ENCODE data around the gene CHST9.
A peak's percentile ranks its signal among the peaks of the same experiment; 100 is the strongest.

The CHST9 gene

GRCh38 chr18:26902291-26902690, 282.8 kb downstream of the CHST9 start:
- no peak overlapping the region for H3K27ac Mint-ChIP-seq
- no peaks in the 10 kb centered on the region for H3K36me3 Mint-ChIP-seq
- H3K4me1 Mint-ChIP-seq: no peaks in the 10 kb centered on the region
- DNase-seq (no peak), ATAC-seq (replicated peaks) (no peak)
- H3K4me3 Mint-ChIP-seq: no peak overlapping the region
- H3K27me3 Mint-ChIP-seq: peaks cover 0 to 2% of the 10 kb centered on the region in 2 donors
- peaks cover 5 to 15% of the 10 kb centered on the region in 2 donors for H3K9me3 Mint-ChIP-seq

- Mint-ChIP-seq H3K36me3 (no peaks in the 10 kb centered on the region), H3K4me1 (no peaks in the 10 kb centered on the region), H3K27ac (no peak overlapping the region), H3K4me3 (no peak overlapping the region), H3K9me3 (peaks cover 5 to 13% of the 10 kb centered on the region in 2 donors), H3K27me3 (no peaks in the 10 kb centered on the region)
- ATAC-seq (replicated peaks) (no peak), DNase-seq (no peak)
These were observed 284.1 kb downstream of the CHST9 start for GRCh38 chr18:26901020-26901419.

- no peaks in the 10 kb centered on the region for H3K36me3 Mint-ChIP-seq
- ATAC-seq (replicated peaks): no peak
- H3K4me1 Mint-ChIP-seq: no peaks in the 10 kb centered on the region
- no peak overlapping the region for H3K4me3 Mint-ChIP-seq
- H3K27me3 Mint-ChIP-seq: no peaks in the 10 kb centered on the region
- H3K27ac Mint-ChIP-seq: no peak overlapping the region
- H3K9me3 Mint-ChIP-seq: no peaks in the 10 kb centered on the region
- no peak for DNase-seq
These were observed 290.7 kb downstream of the CHST9 start for GRCh38 chr18:26894426-26894825.

GRCh38 chr18:26893996-26894395, 291.1 kb downstream of the CHST9 start:
- Mint-ChIP-seq H3K36me3 (no peaks in the 10 kb centered on the region), H3K9me3 (no peaks in the 10 kb centered on the region), H3K27me3 (no peaks in the 10 kb centered on the region), H3K4me3 (no peak overlapping the region), H3K27ac (no peak overlapping the region), H3K4me1 (no peaks in the 10 kb centered on the region)
- DNase-seq (no peak), ATAC-seq (replicated peaks) (no peak)

GRCh38 chr18:26888259-26888658, 296.8 kb downstream of the CHST9 start:
- Mint-ChIP-seq H3K36me3 (no peaks in the 10 kb centered on the region), H3K9me3 (no peaks in the 10 kb centered on the region), H3K27ac (no peak overlapping the region), H3K27me3 (no peaks in the 10 kb centered on the region), H3K4me1 (no peaks in the 10 kb centered on the region), H3K4me3 (no peak overlapping the region)
- no peak for DNase-seq
- no peak for ATAC-seq (replicated peaks)

- Mint-ChIP-seq H3K36me3 (no peaks in the 10 kb centered on the region), H3K4me1 (no peaks in the 10 kb centered on the region), H3K27ac (no peak overlapping the region), H3K9me3 (peaks cover 0 to 3% of the 10 kb centered on the region in 2 donors), H3K4me3 (no peak overlapping the region), H3K27me3 (no peaks in the 10 kb centered on the region)
- ATAC-seq (replicated peaks): no peak
- DNase-seq: no peak
These were observed 310.0 kb downstream of the CHST9 start for GRCh38 chr18:26875040-26875654.

- DNase-seq (no peak), ATAC-seq (replicated peaks) (no peak)
- Mint-ChIP-seq H3K9me3 (peaks cover 0 to 3% of the 10 kb centered on the region in 2 donors), H3K4me1 (no peaks in the 10 kb centered on the region), H3K36me3 (no peaks in the 10 kb centered on the region), H3K27ac (no peak overlapping the region), H3K4me3 (no peak overlapping the region), H3K27me3 (no peaks in the 10 kb centered on the region)
These were observed 310.8 kb downstream of the CHST9 start for GRCh38 chr18:26874283-26874682.

GRCh38 chr18:26869640-26870039, 315.5 kb downstream of the CHST9 start:
- H3K27ac Mint-ChIP-seq: no peak overlapping the region

GRCh38 chr18:26868968-26869586, 316.0 kb downstream of the CHST9 start:
- no peak for ATAC-seq (replicated peaks)
- no peak for DNase-seq
- Mint-ChIP-seq H3K27ac (no peak overlapping the region), H3K9me3 (peaks cover 0 to 1% of the 10 kb centered on the region in 2 donors), H3K4me1 (no peaks in the 10 kb centered on the region), H3K4me3 (no peak overlapping the region), H3K27me3 (peaks cover 10 to 22% of the 10 kb centered on the region in 2 donors), H3K36me3 (no peaks in the 10 kb centered on the region)

More at GRCh38 chr18:26869640-26870039, 315.5 kb downstream of the CHST9 start:
- H3K36me3 Mint-ChIP-seq: no peaks in the 10 kb centered on the region
- H3K4me3 Mint-ChIP-seq: no peak overlapping the region
- DNase-seq (no peak), ATAC-seq (replicated peaks) (peak in 1 of 2 donors; percentile 29)
- H3K9me3 Mint-ChIP-seq: peaks cover 0 to 1% of the 10 kb centered on the region in 2 donors
- peaks cover 4 to 16% of the 10 kb centered on the region in 2 donors for H3K27me3 Mint-ChIP-seq
- H3K4me1 Mint-ChIP-seq: no peaks in the 10 kb centered on the region

- DNase-seq (no peak), ATAC-seq (replicated peaks) (no peak)
- H3K4me3 Mint-ChIP-seq: no peak overlapping the region
- peaks cover 16 to 37% of the 10 kb centered on the region in 2 donors for H3K27me3 Mint-ChIP-seq
- H3K4me1 Mint-ChIP-seq: peaks cover 0 to 3% of the 10 kb centered on the region in 2 donors
- no peaks in the 10 kb centered on the region for H3K36me3 Mint-ChIP-seq
- H3K9me3 Mint-ChIP-seq: peaks cover 0 to 1% of the 10 kb centered on the region in 2 donors
- no peak overlapping the region for H3K27ac Mint-ChIP-seq
These were observed 317.6 kb downstream of the CHST9 start for GRCh38 chr18:26867471-26867870.

- H3K4me3 Mint-ChIP-seq: no peak within 1 kb of the TSS
- H3K27ac Mint-ChIP-seq: no peak within 1 kb of the TSS
- DNase-seq: no peak
- H3K27me3 Mint-ChIP-seq: peaks cover 16 to 41% of the 10 kb centered on the region in 2 donors
- peaks cover 0 to 3% of the 10 kb centered on the region in 2 donors for H3K4me1 Mint-ChIP-seq
- no peaks in the 10 kb centered on the region for H3K9me3 Mint-ChIP-seq
- H3K36me3 Mint-ChIP-seq: no peaks in the 10 kb centered on the region
- ATAC-seq (replicated peaks): no peak
These were observed 319.6 kb downstream of the CHST9 start, which contains the start of gene AQP4 for GRCh38 chr18:26865557-26865956. TSS of gene AQP4 (minus strand) at chr18:26865707. CDS start at chr18:26865689, 18 bp downstream.

- Mint-ChIP-seq H3K36me3 (no peaks in the 10 kb centered on the region), H3K4me1 (peaks cover 0 to 3% of the 10 kb centered on the region in 2 donors), H3K27ac (no peak overlapping the region), H3K4me3 (no peak overlapping the region), H3K9me3 (no peaks in the 10 kb centered on the region), H3K27me3 (peaks cover 16 to 41% of the 10 kb centered on the region in 2 donors)
- ATAC-seq (replicated peaks) (no peak), DNase-seq (no peak)
These were observed 320.4 kb downstream of the CHST9 start for GRCh38 chr18:26864658-26865057.

- ATAC-seq (replicated peaks): peak in 1 of 2 donors; percentile 31
- Mint-ChIP-seq H3K4me1 (peaks cover 0 to 3% of the 10 kb centered on the region in 2 donors), H3K9me3 (no peaks in the 10 kb centered on the region), H3K36me3 (no peaks in the 10 kb centered on the region), H3K27me3 (peaks cover 16 to 41% of the 10 kb centered on the region in 2 donors), H3K27ac (no peak overlapping the region), H3K4me3 (no peak overlapping the region)
- no peak for DNase-seq
These were observed 321.1 kb downstream of the CHST9 start for GRCh38 chr18:26863921-26864497.

- peaks cover 0 to 3% of the 10 kb centered on the region in 2 donors for H3K4me1 Mint-ChIP-seq
- ATAC-seq (replicated peaks) (no peak), DNase-seq (no peak)
- H3K27ac Mint-ChIP-seq: no peak overlapping the region
- H3K27me3 Mint-ChIP-seq: peaks cover 16 to 41% of the 10 kb centered on the region in 2 donors
- no peaks in the 10 kb centered on the region for H3K36me3 Mint-ChIP-seq
- H3K4me3 Mint-ChIP-seq: no peak overlapping the region
- H3K9me3 Mint-ChIP-seq: no peaks in the 10 kb centered on the region
These were observed 321.8 kb downstream of the CHST9 start for GRCh38 chr18:26863122-26863879.
